KMS-11 (cell line): ENCODE results near the gene PNMA8A.
A peak's percentile ranks its signal among the peaks of the same experiment; 100 is the strongest.

Experiments used
- H2AFZ ChIP-seq: fragments of 200-600 bp; sonication (generic); 2 replicates; pipeline ENCODE4 v1.6.1; 2016; ENCODE audit warnings: antibody characterized with exemption, mixed run types, low read depth
- H3K27ac ChIP-seq: fragments of 200-600 bp; sonication (generic); 2 replicates; pipeline ENCODE4 v1.6.1; 2016; ENCODE audit warnings: mild to moderate bottlenecking, mixed run types
- H3K27me3 ChIP-seq: fragments of 200-600 bp; sonication (generic); 2 replicates; pipeline ENCODE4 v1.6.1; 2017; ENCODE audit warnings: mild to moderate bottlenecking, low read depth, mixed run types, moderate library complexity; ENCODE audit not compliant: insufficient read depth
- H3K36me3 ChIP-seq: fragments of 200-600 bp; sonication (generic); 2 replicates; pipeline ENCODE4 v1.6.1; 2017; ENCODE audit warnings: mild to moderate bottlenecking, mixed run types; ENCODE audit not compliant: insufficient read depth
- H3K4me1 ChIP-seq: fragments of 200-600 bp; sonication (generic); 2 replicates; pipeline ENCODE4 v1.6.1; 2016; ENCODE audit warnings: mild to moderate bottlenecking, low read depth, mixed run types; ENCODE audit not compliant: poor library complexity, severe bottlenecking
- H3K4me2 ChIP-seq: fragments of 200-600 bp; sonication (generic); 2 replicates; pipeline ENCODE4 v1.7.0; 2016; ENCODE audit warnings: mild to moderate bottlenecking, mixed run types
- H3K4me3 ChIP-seq: fragments of 200-600 bp; sonication (generic); IDR thresholded peaks from 2 replicates; pipeline ENCODE4 v1.6.1; 2017; ENCODE audit warnings: low read depth, low read length, mixed read lengths; ENCODE audit not compliant: insufficient read depth
- H3K79me2 ChIP-seq: fragments of 200-600 bp; sonication (generic); 2 replicates; pipeline ENCODE4 v1.6.1; 2016; ENCODE audit warnings: low read depth, mixed run types; ENCODE audit not compliant: insufficient read depth
- H3K9ac ChIP-seq: fragments of 200-600 bp; sonication (generic); 2 replicates; pipeline ENCODE4 v1.6.1; 2016; ENCODE audit warnings: mild to moderate bottlenecking, mixed run types
- H4K20me1 ChIP-seq: fragments of 200-600 bp; sonication (generic); 2 replicates; pipeline ENCODE4 v1.6.1; 2016; ENCODE audit warnings: mild to moderate bottlenecking, mixed run types; ENCODE audit not compliant: insufficient read depth
- TF ChIP-seq, protein P1 (sequence below): fragments of 200-600 bp; sonication (generic); conservative IDR thresholded peaks from 2 replicates; pipeline ENCODE4 v1.6.1; 2017; ENCODE audit warnings: low read depth, mild to moderate bottlenecking, antibody characterized with exemption, low read length, moderate library complexity, mixed read lengths

Gene PNMA8A

DNA sequence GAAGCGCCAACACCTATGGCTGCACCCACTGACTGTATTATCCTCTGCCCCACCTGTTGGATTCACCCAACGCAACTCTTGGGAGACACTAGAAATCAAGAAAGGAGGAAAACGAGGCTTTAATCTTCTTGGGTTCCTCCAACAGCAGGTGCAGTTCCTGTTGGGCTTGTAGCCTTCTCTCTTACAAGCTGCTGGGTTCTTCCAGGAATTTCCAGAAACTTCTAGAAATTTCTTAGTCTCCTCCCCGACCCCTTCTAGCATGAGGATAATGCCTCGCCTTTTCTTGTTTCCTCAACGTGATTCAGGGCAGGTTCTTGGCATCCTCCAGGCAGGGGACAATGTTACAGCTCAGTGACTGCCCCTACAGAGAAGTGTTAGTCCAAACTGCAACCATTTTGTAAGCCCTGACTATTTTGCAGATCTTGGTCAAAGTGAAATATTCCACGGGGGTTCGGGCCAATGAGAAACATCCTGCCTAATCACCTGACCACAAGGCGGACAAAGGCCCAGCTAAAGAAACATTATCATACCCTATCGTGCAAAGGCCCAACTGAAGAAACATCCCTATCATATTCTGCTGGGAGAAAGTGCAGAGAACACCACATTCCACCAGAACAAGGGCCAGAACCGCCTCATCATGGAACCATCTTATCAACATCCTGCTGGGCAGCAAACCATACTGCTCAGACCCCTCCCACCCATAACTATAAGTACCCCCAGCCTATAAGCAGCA lies 614 bp upstream of the PNMA8A start:
- no peaks in the 10 kb centered on the region for H3K36me3 ChIP-seq
- H3K27ac ChIP-seq: no peak overlapping the region
- peaks cover 70% of the 10 kb centered on the region for H3K27me3 ChIP-seq
- H4K20me1 ChIP-seq: no peaks in the 10 kb centered on the region
- H3K4me2 ChIP-seq: no peak overlapping the region
- no peak overlapping the region for H3K9ac ChIP-seq
- no peak overlapping the region for H3K4me3 ChIP-seq
- H2AFZ ChIP-seq: no peak overlapping the region
- H3K4me1 ChIP-seq: peaks cover 11% of the 10 kb centered on the region
- no peaks in the 10 kb centered on the region for H3K79me2 ChIP-seq
- TF ChIP-seq, protein P1, sequence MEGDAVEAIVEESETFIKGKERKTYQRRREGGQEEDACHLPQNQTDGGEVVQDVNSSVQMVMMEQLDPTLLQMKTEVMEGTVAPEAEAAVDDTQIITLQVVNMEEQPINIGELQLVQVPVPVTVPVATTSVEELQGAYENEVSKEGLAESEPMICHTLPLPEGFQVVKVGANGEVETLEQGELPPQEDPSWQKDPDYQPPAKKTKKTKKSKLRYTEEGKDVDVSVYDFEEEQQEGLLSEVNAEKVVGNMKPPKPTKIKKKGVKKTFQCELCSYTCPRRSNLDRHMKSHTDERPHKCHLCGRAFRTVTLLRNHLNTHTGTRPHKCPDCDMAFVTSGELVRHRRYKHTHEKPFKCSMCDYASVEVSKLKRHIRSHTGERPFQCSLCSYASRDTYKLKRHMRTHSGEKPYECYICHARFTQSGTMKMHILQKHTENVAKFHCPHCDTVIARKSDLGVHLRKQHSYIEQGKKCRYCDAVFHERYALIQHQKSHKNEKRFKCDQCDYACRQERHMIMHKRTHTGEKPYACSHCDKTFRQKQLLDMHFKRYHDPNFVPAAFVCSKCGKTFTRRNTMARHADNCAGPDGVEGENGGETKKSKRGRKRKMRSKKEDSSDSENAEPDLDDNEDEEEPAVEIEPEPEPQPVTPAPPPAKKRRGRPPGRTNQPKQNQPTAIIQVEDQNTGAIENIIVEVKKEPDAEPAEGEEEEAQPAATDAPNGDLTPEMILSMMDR: no peak

- Histone ChIP-seq H3K36me3 (no peaks in the 10 kb centered on the region), H4K20me1 (no peaks in the 10 kb centered on the region), H3K4me2 (no peak overlapping the region), H3K27me3 (peaks cover 64% of the 10 kb centered on the region), H3K4me3 (no peak overlapping the region), H3K4me1 (peaks cover 26% of the 10 kb centered on the region), H3K9ac (no peak overlapping the region), H3K27ac (no peak overlapping the region), H3K79me2 (no peaks in the 10 kb centered on the region), H2AFZ (no peak overlapping the region)
- TF ChIP-seq, protein P1: no peak
These were observed 987 bp downstream of the PNMA8A start for GRCh38 chr19:46470376-46470775.

DNA sequence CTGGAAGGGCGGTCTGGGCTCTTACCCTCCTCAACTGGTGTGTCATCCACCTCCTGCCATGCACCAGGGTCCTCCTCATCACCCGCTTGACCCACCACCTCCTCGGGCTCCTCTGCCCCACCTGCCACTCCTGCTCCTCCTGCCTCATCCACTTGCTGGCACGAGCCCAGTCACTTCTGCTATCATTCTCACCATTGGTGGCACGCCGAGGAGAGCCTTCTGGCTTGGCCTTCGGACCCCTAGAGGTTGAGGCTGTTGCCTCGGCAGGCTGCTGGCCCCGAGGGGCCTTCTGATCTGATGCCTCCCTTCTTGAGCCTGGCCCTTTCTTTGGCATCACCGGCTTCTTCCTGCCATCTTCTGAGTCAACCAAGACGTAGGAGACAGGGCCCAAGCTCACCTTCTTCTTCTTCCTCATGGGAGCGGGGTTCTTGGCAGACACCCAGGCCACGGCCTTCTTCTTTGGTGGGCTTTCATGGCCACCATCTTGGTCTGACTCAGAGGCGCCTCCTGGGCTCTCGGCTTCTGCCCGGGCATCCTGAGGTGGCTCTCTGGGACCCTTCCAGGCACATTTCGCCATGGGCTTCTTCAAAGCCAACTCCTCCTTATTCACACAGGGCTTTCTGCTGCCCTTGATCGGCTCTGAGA lies 1.7 kb downstream of the PNMA8A start:
- H3K36me3 ChIP-seq: no peaks in the 10 kb centered on the region
- H3K27ac ChIP-seq: no peak overlapping the region
- peaks cover 26% of the 10 kb centered on the region for H3K4me1 ChIP-seq
- H3K9ac ChIP-seq: no peak overlapping the region
- no peaks in the 10 kb centered on the region for H3K79me2 ChIP-seq
- TF ChIP-seq, protein P1: no peak
- no peak overlapping the region for H3K4me3 ChIP-seq
- H3K27me3 ChIP-seq: peaks cover 65% of the 10 kb centered on the region
- no peaks in the 10 kb centered on the region for H4K20me1 ChIP-seq
- H3K4me2 ChIP-seq: no peak overlapping the region
- H2AFZ ChIP-seq: no peak overlapping the region

GRCh38 chr19:46466536-46467196 lies 4.7 kb downstream of the PNMA8A start:
- TF ChIP-seq, protein P1: no peak
- no peak overlapping the region for H3K9ac ChIP-seq
- peaks cover 58% of the 10 kb centered on the region for H3K27me3 ChIP-seq
- H3K27ac ChIP-seq: no peak overlapping the region
- H3K4me1 ChIP-seq: peaks cover 26% of the 10 kb centered on the region
- H3K36me3 ChIP-seq: no peaks in the 10 kb centered on the region
- no peaks in the 10 kb centered on the region for H3K79me2 ChIP-seq
- no peaks in the 10 kb centered on the region for H4K20me1 ChIP-seq
- H3K4me2 ChIP-seq: peak overlapping the region; percentile 81
- no peak overlapping the region for H2AFZ ChIP-seq
- no peak overlapping the region for H3K4me3 ChIP-seq
